DND-41 (cell line): Measurements from ENCODE around the gene DHRS4L2.

Source experiments
- CTCF ChIP-seq: IDR thresholded peaks from 2 replicates; pipeline ENCODE4 v1.5.1; 2012; ENCODE audit warnings: borderline replicate concordance, low read length, moderate library complexity, mild to moderate bottlenecking; ENCODE audit not compliant: poor library complexity, severe bottlenecking; ENCODE audit errors: extremely low read depth
- EZH2 ChIP-seq: IDR thresholded peaks from 3 replicates; pipeline ENCODE4 v1.6.1; 2012; ENCODE audit warnings: borderline replicate concordance, low read depth, mild to moderate bottlenecking, moderate library complexity, low read length, inconsistent platforms; ENCODE audit not compliant: severe bottlenecking

DNA sequence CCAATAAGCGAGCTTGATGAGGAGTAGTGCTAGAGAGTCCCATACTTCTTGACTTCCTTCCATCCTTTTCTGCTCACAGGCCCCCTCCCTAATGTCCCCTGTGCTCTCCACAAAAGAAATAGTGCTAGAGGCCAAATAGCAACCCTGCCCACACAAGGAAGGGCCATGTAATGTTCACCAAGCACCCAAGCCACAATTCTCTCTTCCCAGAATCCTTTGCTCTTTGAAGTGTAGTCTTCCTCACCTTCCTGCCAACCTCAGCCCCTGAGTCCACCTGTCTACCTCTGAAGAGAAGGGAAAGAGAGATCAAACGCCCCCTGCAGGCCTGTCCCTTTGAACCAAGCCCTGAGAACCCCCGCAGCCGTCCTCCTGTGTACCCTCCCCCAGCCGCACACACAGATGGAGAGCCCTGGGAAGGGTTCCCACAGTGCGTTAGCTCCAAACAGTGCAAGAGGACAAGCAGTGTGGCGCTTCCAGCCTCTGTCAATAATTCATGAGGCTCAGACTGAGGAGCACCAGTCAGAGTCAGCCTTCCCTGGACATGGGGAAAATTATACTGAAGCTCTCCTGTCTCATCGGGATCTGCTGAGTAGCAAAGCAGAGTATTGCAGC, 37.0 kb upstream of the DHRS4L2 start:
- TF ChIP-seq EZH2 (no peak), CTCF (peak; percentile 15)
